Measurements from ENCODE around the gene CMSS1.

GRCh38 chr3:99882436-99883137, 64.9 kb downstream of the CMSS1 start:
- no peak for TF ChIP-seq YY1 (IDR thresholded peaks at IDR 0.05; ENCODE audit: insufficient read depth, insufficient read length)
- no peak for TF ChIP-seq ZNF274 (IDR thresholded peaks at IDR 0.05; ENCODE audit: low read depth, low read length)
- no peak for TF ChIP-seq SUZ12 (IDR thresholded peaks at IDR 0.05; ENCODE audit: extremely low read depth, insufficient read depth, insufficient read length)
